Measurements from ENCODE around the gene EPHA10.

GRCh38 chr1:37764888-37765441 lies at the start of gene EPHA10:
- TF ChIP-seq, protein P1, sequence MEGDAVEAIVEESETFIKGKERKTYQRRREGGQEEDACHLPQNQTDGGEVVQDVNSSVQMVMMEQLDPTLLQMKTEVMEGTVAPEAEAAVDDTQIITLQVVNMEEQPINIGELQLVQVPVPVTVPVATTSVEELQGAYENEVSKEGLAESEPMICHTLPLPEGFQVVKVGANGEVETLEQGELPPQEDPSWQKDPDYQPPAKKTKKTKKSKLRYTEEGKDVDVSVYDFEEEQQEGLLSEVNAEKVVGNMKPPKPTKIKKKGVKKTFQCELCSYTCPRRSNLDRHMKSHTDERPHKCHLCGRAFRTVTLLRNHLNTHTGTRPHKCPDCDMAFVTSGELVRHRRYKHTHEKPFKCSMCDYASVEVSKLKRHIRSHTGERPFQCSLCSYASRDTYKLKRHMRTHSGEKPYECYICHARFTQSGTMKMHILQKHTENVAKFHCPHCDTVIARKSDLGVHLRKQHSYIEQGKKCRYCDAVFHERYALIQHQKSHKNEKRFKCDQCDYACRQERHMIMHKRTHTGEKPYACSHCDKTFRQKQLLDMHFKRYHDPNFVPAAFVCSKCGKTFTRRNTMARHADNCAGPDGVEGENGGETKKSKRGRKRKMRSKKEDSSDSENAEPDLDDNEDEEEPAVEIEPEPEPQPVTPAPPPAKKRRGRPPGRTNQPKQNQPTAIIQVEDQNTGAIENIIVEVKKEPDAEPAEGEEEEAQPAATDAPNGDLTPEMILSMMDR (IDR thresholded peaks at IDR 0.05; ENCODE audit: low read length), result no peak
- TF ChIP-seq EZH2 (IDR thresholded peaks at IDR 0.05; ENCODE audit: borderline replicate concordance, low read length), result no peak
